Panc1 (cell line): Measurements from ENCODE around the gene TBCK.

Experiments
- CTCF ChIP-seq: fragments of 450-650 bp; IDR thresholded peaks from 2 replicates; pipeline ENCODE4 v1.5.1; 2017; ENCODE audit warnings: mild to moderate bottlenecking
- POLR2AphosphoS5 ChIP-seq: IDR thresholded peaks from 2 replicates; pipeline ENCODE4 v1.6.1; 2012; ENCODE audit warnings: mild to moderate bottlenecking, low read depth, low read length, moderate library complexity
- REST ChIP-seq, 2 experiments: IDR thresholded peaks; 2 replicates each; pipeline ENCODE4 v1.6.1; 2011 to 2012; ENCODE audit warnings: low read depth in 2 of 2, control low read depth in 1 of 2, low read length in 1 of 2, mild to moderate bottlenecking in 1 of 2, moderate library complexity in 1 of 2; ENCODE audit not compliant: insufficient read depth in 1 of 2
- TCF7L2 ChIP-seq: IDR thresholded peaks from 2 replicates; pipeline ENCODE4 v1.6.1; 2011; ENCODE audit warnings: mild to moderate bottlenecking, low read depth, low read length, inconsistent platforms

GRCh38 chr4:106291678-106292077, 24.3 kb downstream of the TBCK start:
- TF ChIP-seq CTCF (no peak), REST (IDR thresholded peaks at IDR 0.05; ENCODE audit: insufficient read depth in 1 of 2, low read depth in 2 of 2, low read length in 1 of 2) (no peak), POLR2AphosphoS5 (no peak), TCF7L2 (no peak)
